Endodermal cell (in vitro differentiated cells): ENCODE measurements around the gene DEPP1. TPM values are rescaled to one million over a fixed set of nuclear protein-coding genes. Genes with fewer than 3 reads are reported as not detected.
A peak's percentile ranks its signal among the peaks of the same experiment; 100 is the strongest.
"Not testable (repeated sequence)": the region's sequence is repeated elsewhere in the genome, so short reads cannot be mapped to it uniquely, and the experiment has no call there.

ENCODE experiments used
- DNase-seq: peaks from one replicate; pipeline ENCODE4 v3.0.0-alpha.2; 2017
- H3K27ac ChIP-seq: 2 replicates; pipeline ENCODE4 v1.5.1; 2013; ENCODE audit warnings: mild to moderate bottlenecking, low read depth, low read length, moderate library complexity
- H3K27me3 ChIP-seq: 2 replicates; pipeline ENCODE4 v1.6.1; 2013; ENCODE audit warnings: mild to moderate bottlenecking, low read length, moderate library complexity; ENCODE audit not compliant: insufficient read depth, control insufficient read depth, poor library complexity, severe bottlenecking
- H3K36me3 ChIP-seq: 2 replicates; pipeline ENCODE4 v1.7.0; 2013; ENCODE audit warnings: mild to moderate bottlenecking, low read length, moderate library complexity; ENCODE audit not compliant: control insufficient read depth, insufficient read depth
- H3K4me1 ChIP-seq: one replicate; pipeline ENCODE4 v1.7.0; 2013; ENCODE audit warnings: low read length; ENCODE audit not compliant: control insufficient read depth, insufficient read depth
- H3K4me3 ChIP-seq: 2 replicates; pipeline ENCODE4 v1.5.1; 2013; ENCODE audit warnings: mild to moderate bottlenecking, low read length, moderate library complexity
- H3K9ac ChIP-seq: 2 replicates; pipeline ENCODE4 v1.6.1; 2013; ENCODE audit warnings: mild to moderate bottlenecking, low read length, moderate library complexity; ENCODE audit not compliant: poor library complexity, severe bottlenecking; ENCODE audit errors: extremely low read depth
- H3K9me3 ChIP-seq: 2 replicates; pipeline ENCODE4 v1.6.1; 2013; ENCODE audit warnings: mild to moderate bottlenecking, low read length, moderate library complexity; ENCODE audit not compliant: control insufficient read depth
- H3K27ac Mint-ChIP-seq: 2 replicates; pipeline ENCODE4 v1.8.0; 2020; ENCODE audit warnings: mixed read lengths
- H3K27me3 Mint-ChIP-seq: 2 replicates; pipeline ENCODE4 v1.8.0; 2021; ENCODE audit warnings: mild to moderate bottlenecking, mixed read lengths; ENCODE audit not compliant: insufficient read depth
- H3K36me3 Mint-ChIP-seq: 2 replicates; pipeline ENCODE4 v1.8.0; 2020; ENCODE audit warnings: low read depth, mixed read lengths
- H3K4me1 Mint-ChIP-seq: 2 replicates; pipeline ENCODE4 v1.8.0; 2020; ENCODE audit warnings: mixed read lengths
- H3K4me3 Mint-ChIP-seq: 2 replicates; pipeline ENCODE4 v1.8.0; 2020; ENCODE audit warnings: mild to moderate bottlenecking, moderate library complexity, mixed read lengths
- H3K9me3 Mint-ChIP-seq: 2 replicates; pipeline ENCODE4 v1.8.0; 2020; ENCODE audit warnings: mild to moderate bottlenecking, mixed read lengths
- WGBS, 2 experiments: methylation state at CpG; one replicate each; pipeline versions ENCODE4 v1.1.5 to v1.1.7; 2013; ENCODE audit warnings: missing lambda C conversion rate in 2 of 2, mixed read lengths in 1 of 2; ENCODE audit not compliant: insufficient coverage in 1 of 2, insufficient read length in 1 of 2; 5-methylcytosine and 5-hydroxymethylcytosine counted together
- long read RNA-seq, 4 experiments: library from polyadenylated mRNA in 2 of 4; library from RNA in 1 of 4; library from capped mRNA in 1 of 4; stranded (forward) in 3 of 4; unstranded in 1 of 4; transcript quantifications; one replicate each; pipeline ENCODE4 v2.0.0, GENCODE V29; 2020 to 2021; ENCODE audit warnings: inconsistent platforms in 1 of 4
- polyA plus RNA-seq, 2 experiments: library from polyadenylated mRNA; stranded (reverse); fragments of 50-300 nt; gene quantifications; one replicate each; pipeline ENCODE4 v1.2.3, GENCODE V29; 2013
- total RNA-seq, 2 donors: library from RNA; stranded (reverse); fragmentation: NEBNext Ultra II Directional in 1 of 2; extraction: Animal tissue kit (Norgen Biotek cat#: 25700) in 1 of 2; gene quantifications; 2 replicates in 1 of 2; 3 replicates in 1 of 2; pipeline ENCODE4 v1.2.1, GENCODE V29; 2021
- TF ChIP-seq, protein P1 (sequence below): fragments of 200-600 bp; sonication (generic); conservative IDR thresholded peaks from 2 replicates; pipeline ENCODE4 v1.5.0; 2021; ENCODE audit warnings: antibody characterized with exemption, mild to moderate bottlenecking

The DEPP1 gene, protein sequence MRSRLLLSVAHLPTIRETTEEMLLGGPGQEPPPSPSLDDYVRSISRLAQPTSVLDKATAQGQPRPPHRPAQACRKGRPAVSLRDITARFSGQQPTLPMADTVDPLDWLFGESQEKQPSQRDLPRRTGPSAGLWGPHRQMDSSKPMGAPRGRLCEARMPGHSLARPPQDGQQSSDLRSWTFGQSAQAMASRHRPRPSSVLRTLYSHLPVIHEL
- total RNA-seq, result 1 to 10 TPM; 1.3 to 2.6 TPM
- polyA plus RNA-seq (2013, experiment 1 of 2), result 0.89 TPM
- polyA plus RNA-seq (2013, experiment 2 of 2), result 1.2 TPM
- long read RNA-seq, experiment 1, partial matches to known transcripts, result 0 of 1 reads
- long read RNA-seq, experiment 1, other reads (novel, unspliced or antisense), result 1 of 1 reads
- long read RNA-seq, experiment 2, transcript DEPP1-201 (2 exons, 2,120 nt), result major isoform, 5 of 5 reads
- long read RNA-seq, experiment 2, partial matches to known transcripts, result 0 of 5 reads
- long read RNA-seq, experiment 2, other reads (novel, unspliced or antisense), result 0 of 5 reads
- long read RNA-seq, experiment 3, partial matches to known transcripts, result 0 of 4 reads
- long read RNA-seq, experiment 3, other reads (novel, unspliced or antisense), result 1 of 4 reads
- long read RNA-seq, experiment 4, result 0 reads

DNA sequence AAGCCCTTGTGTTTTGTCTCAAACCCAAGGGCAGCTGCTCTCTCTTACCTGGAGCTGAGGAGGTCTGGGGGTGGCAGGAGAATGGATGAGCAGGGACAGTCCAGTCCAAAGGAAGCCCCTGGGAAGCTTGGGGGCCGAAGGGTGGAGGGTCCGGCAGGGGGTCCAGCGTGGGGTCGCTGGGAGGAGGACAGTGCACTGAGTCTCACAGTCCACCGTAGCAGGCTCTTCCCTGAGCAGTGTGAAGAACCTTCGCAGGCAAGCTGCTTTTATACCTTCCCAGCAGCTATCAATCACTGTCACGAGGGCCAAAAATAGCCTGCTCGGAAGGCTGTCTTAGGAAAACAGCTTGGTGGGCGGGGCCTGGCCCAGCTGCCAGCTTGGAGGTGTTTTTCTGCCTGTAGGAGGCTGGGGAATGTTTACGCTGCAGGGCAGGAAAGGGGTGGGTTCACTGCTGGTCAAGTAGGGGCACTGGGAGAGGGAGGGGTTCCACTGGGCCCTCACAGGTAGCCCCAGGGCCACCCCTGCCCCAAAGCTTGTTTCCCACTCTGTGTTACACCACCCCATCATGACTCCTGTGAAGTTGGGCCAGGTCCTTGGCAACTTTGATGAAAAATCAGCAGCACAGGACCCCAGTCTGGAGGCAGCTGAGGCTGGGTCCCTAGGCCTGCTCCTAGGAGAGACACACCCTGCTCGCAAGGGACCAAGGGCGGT lies at the start of gene DEPP1:
Gene DEPP1, minus strand, starts transcription at position 240 of the 711 bp plus-strand sequence. CDS start 779 bp downstream, outside the sequence.
- H3K4me1 Mint-ChIP-seq, result peaks cover 39% of the 10 kb centered on the region
- peaks cover 25% of the 10 kb centered on the region for H3K4me1 ChIP-seq
- H3K27me3 ChIP-seq, result no peaks in the 10 kb centered on the region
- TF ChIP-seq, protein P1, sequence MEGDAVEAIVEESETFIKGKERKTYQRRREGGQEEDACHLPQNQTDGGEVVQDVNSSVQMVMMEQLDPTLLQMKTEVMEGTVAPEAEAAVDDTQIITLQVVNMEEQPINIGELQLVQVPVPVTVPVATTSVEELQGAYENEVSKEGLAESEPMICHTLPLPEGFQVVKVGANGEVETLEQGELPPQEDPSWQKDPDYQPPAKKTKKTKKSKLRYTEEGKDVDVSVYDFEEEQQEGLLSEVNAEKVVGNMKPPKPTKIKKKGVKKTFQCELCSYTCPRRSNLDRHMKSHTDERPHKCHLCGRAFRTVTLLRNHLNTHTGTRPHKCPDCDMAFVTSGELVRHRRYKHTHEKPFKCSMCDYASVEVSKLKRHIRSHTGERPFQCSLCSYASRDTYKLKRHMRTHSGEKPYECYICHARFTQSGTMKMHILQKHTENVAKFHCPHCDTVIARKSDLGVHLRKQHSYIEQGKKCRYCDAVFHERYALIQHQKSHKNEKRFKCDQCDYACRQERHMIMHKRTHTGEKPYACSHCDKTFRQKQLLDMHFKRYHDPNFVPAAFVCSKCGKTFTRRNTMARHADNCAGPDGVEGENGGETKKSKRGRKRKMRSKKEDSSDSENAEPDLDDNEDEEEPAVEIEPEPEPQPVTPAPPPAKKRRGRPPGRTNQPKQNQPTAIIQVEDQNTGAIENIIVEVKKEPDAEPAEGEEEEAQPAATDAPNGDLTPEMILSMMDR, result peak; percentile 52
- H3K4me3 Mint-ChIP-seq, result peak within 1 kb of the TSS; percentile 38
- H3K36me3 ChIP-seq, result no peaks in the 10 kb centered on the region
- peak within 1 kb of the TSS; percentile 51 for H3K4me3 ChIP-seq
- no peaks in the 10 kb centered on the region for H3K9me3 Mint-ChIP-seq
- WGBS, 2 experiments, result 0 to 37% methylated on average over 3 to 12 of the region's 12 CpGs
- peak within 1 kb of the TSS; percentile 11 for H3K9ac ChIP-seq
- H3K9me3 ChIP-seq, result no peaks in the 10 kb centered on the region
- peak within 1 kb of the TSS; percentile 65 for H3K27ac ChIP-seq
- peak within 1 kb of the TSS; percentile 64 for H3K27ac Mint-ChIP-seq
- no peaks in the 10 kb centered on the region for H3K36me3 Mint-ChIP-seq
- peaks cover 4% of the 10 kb centered on the region for H3K27me3 Mint-ChIP-seq
- DNase-seq, result peak; percentile 95

DNA sequence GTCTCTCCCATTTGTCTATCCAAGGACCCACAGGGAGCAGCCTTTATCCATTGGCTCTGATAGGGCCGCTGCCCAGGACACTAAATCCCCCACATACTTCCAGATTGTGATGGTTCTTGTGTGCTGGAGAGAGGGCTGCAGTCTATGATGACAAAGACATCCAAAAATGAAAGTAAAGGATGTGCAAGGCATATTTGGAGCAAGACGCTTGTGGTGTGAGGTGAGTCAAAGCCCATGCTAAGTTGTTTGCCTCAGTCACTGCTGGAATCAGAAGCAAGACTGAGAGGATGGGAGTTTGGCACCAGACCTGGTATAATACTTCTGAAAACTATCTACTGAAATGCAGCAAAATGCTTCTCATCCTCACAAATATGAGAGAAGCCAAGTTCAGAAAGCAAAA lies 44.8 kb upstream of the DEPP1 start:
- no peak for DNase-seq
- no peak overlapping the region for H3K4me3 Mint-ChIP-seq
- no peak overlapping the region for H3K27ac Mint-ChIP-seq

DNA sequence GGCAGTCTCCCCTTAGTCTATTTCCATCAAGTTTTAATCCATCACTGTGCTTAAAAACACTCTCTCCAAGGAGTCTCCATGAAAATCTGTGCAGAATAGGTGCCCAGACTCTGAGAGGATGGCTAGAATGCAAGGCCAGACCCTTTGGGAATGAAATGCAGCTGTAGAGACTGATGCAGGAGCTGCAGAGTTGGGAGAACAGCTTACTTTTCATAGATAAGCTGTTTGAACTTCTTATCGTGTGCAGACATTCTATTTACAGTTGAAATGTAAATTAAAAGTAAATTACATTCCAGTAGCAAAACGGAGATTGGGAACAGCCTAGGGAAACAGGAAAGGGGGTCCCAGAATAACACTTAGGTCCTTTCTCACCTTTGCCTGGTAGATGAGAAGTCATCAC lies 37.0 kb upstream of the DEPP1 start:
- no peak overlapping the region for H3K27ac Mint-ChIP-seq
- H3K9me3 Mint-ChIP-seq, result peaks cover 24% of the 10 kb centered on the region
- Histone ChIP-seq H3K36me3 (no peaks in the 10 kb centered on the region), H3K9me3 (peaks cover 10% of the 10 kb centered on the region), H3K27me3 (no peaks in the 10 kb centered on the region), H3K4me1 (peaks cover 2% of the 10 kb centered on the region), H3K9ac (no peak overlapping the region), H3K27ac (no peak overlapping the region), H3K4me3 (no peak overlapping the region)
- WGBS, 2 experiments, result 83 to 92% methylated on average over 1 to 2 of the region's 2 CpGs
- no peaks in the 10 kb centered on the region for H3K36me3 Mint-ChIP-seq
- no peaks in the 10 kb centered on the region for H3K4me1 Mint-ChIP-seq
- DNase-seq, result no peak
- H3K27me3 Mint-ChIP-seq, result no peaks in the 10 kb centered on the region
- no peak overlapping the region for H3K4me3 Mint-ChIP-seq
- TF ChIP-seq, protein P1, result no peak

More for the DNA sequence above, 44.8 kb upstream of the DEPP1 start:
- Histone ChIP-seq H3K27me3 (no peaks in the 10 kb centered on the region), H3K4me1 (no peaks in the 10 kb centered on the region), H3K4me3 (no peak overlapping the region), H3K36me3 (no peaks in the 10 kb centered on the region), H3K9ac (no peak overlapping the region), H3K9me3 (no peaks in the 10 kb centered on the region), H3K27ac (no peak overlapping the region)
- H3K36me3 Mint-ChIP-seq, result no peaks in the 10 kb centered on the region
- H3K27me3 Mint-ChIP-seq, result no peaks in the 10 kb centered on the region
- no peaks in the 10 kb centered on the region for H3K4me1 Mint-ChIP-seq
- TF ChIP-seq, protein P1, result no peak
- H3K9me3 Mint-ChIP-seq, result peaks cover 12% of the 10 kb centered on the region
- 87 to 88% methylated on average over 1 to 2 of the region's 2 CpGs for WGBS, 2 experiments

DNA sequence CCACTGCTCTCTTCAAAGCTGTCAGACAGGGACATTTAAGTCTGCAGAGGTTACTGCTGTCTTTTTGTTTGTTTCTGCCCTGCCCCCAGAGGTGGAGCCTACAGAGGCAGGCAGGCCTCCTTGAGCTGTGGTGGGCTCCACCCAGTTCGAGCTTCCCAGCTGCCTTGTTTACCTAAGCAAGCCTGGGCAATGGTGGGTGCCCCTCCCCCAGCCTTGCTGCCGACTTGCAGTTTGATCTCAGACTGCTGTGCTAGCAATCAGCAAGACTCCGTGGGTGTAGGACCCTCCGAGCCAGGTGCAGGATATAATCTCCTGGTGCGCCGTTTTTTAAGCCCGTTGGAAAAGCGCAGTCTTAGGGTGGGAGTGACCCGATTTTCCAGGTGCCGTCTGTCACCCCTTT lies 35.9 kb upstream of the DEPP1 start:
- H3K36me3 Mint-ChIP-seq, result not testable (repeated sequence)

More for the DNA sequence above, 35.9 kb upstream of the DEPP1 start:
- H3K9ac ChIP-seq, H3K4me1 Mint-ChIP-seq, DNase-seq, H3K4me1 ChIP-seq, H3K9me3 ChIP-seq, H3K27ac Mint-ChIP-seq, H3K27ac ChIP-seq, H3K36me3 ChIP-seq, H3K4me3 ChIP-seq, H3K27me3 Mint-ChIP-seq, H3K4me3 Mint-ChIP-seq, H3K27me3 ChIP-seq: not testable (repeated sequence)
- 40 to 91% methylated on average over 1 to 10 of the region's 10 CpGs for WGBS, 2 experiments
- H3K9me3 Mint-ChIP-seq, result peaks cover 24% of the 10 kb centered on the region
